K562 (cell line): ENCODE results near the gene NME4. TPM values are rescaled to one million over a fixed set of nuclear protein-coding genes. Genes with fewer than 3 reads are reported as not detected.
A peak's percentile ranks its signal among the peaks of the same experiment; 100 is the strongest.

Experiments
- ARID4B ChIP-seq: sonication (generic); formaldehyde crosslinking; IDR thresholded peaks from 2 replicates; pipeline ENCODE4 v1.8.0; 2022; ENCODE audit warnings: mild to moderate bottlenecking, missing genetic modification reagents
- GABPB1 ChIP-seq: sonication (generic); formaldehyde crosslinking; IDR thresholded peaks from 2 replicates; pipeline ENCODE4 v1.8.0; 2022; ENCODE audit warnings: mild to moderate bottlenecking, missing genetic modification reagents
- KLF13 ChIP-seq: fragments of 450-650 bp; IDR thresholded peaks from 2 replicates; pipeline ENCODE4 v1.6.1; 2016; ENCODE audit warnings: missing genetic modification characterization, low read depth, mild to moderate bottlenecking, missing compliant biosample characterization, moderate library complexity, borderline replicate concordance
- SUPT5H ChIP-seq: fragments of 450-650 bp; IDR thresholded peaks from 2 replicates; pipeline ENCODE4 v1.6.1; 2016
- polyA plus RNA-seq, 8 experiments: library from polyadenylated mRNA; depleted of rRNA in 4 of 8; stranded (reverse) in 5 of 8; unstranded in 3 of 8; fragments of >200 nt; fragmentation: Nextera tagmentation in 2 of 8; fragmentation: Illumina TruSeq in 1 of 8; extraction: Ambion mirVana in 2 of 8; extraction: Trizol in 1 of 8; gene quantifications; 2 replicates each; pipeline versions ENCODE4 v1.2.1 to v1.2.3, GENCODE V29; 2011 to 2014; ENCODE audit warnings: inconsistent platforms in 1 of 8, missing spikeins in 1 of 8
- total RNA-seq, 7 experiments: library from RNA; depleted of rRNA in 6 of 7; stranded (reverse); fragments of >200 nt in 6 of 7; fragmentation: Illumina TruSeq in 2 of 7; extraction: Trizol in 2 of 7; gene quantifications; 2 replicates each; pipeline versions ENCODE4 v1.2.1 to v1.2.3, GENCODE V29; 2011 to 2021; ENCODE audit warnings: low replicate concordance in 1 of 7
- TF ChIP-seq, protein P1 (sequence below), 2 experiments: fragments of 450-650 bp; formaldehyde crosslinking in 1 of 2; IDR thresholded peaks; 2 replicates each; pipeline versions ENCODE4 v1.4.0 to v1.6.1; 2014 to 2020; ENCODE audit warnings: mild to moderate bottlenecking in 2 of 2, borderline replicate concordance in 1 of 2, low read depth in 1 of 2
- TF ChIP-seq, protein P2 (sequence below): fragments of 250-450 bp; sonication (Bioruptor Pico); IDR thresholded peaks from 2 replicates; pipeline ENCODE4 v1.4.0; 2020

Gene NME4
- total and polyA plus RNA-seq, 9 of the 15 experiments (the other 6 are each of a cell fraction or from before 2014, with no cell fraction given): 15.4 to 264 (median 139) TPM

DNA sequence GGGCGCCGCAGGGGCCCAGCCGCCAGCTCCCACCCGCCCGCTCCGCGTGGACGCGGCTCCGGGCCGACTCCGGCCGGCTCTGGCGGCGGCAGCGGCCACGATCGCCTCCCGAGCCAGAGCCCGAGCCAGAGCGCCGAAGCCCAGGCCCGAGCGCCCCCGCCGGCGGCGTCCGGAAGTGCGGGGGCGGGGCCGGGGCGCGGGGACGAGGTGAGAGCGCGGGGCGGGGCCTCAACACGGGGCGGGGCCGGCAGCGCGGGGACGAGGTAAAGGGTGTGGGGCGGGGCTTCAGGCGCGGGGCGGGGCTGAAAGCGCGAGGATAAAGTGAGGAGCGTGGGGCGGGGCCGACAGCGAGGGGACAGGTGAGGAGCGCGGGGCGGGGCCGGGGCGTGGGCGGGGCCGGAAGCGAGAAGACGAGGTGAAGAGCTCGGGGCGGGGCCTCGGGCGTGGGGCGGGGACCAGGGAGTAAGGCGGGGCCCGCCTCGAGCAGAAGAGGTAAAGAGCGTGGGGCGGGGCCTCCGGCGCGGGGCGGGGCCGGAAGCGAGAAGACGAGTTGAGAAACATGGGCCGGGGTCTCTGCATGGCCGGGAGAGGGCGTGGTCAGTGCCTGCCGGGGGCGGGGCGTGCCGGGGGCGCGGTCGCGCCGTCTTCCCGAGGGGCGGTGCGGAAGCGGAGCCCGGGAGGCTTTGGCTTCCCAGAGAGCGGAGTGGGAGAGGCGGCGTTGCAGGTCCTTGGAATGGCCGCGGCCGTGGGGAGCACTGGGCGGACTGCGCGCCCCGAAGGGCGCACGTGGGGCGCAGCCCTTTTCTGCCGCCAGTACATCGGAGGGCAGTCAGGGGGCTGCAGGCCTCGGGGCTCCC is 44.2 kb upstream of the NME4 start, which contains the start of gene AXIN1 (continued):
- TF ChIP-seq KLF13: peak; percentile 58; the same call in 1 of the 2 replicates
- peak; percentile 48 for TF ChIP-seq GABPB1 (CRISPR knock-in tag)
- TF ChIP-seq SUPT5H: peak; percentile 63
- TF ChIP-seq, protein P1, sequence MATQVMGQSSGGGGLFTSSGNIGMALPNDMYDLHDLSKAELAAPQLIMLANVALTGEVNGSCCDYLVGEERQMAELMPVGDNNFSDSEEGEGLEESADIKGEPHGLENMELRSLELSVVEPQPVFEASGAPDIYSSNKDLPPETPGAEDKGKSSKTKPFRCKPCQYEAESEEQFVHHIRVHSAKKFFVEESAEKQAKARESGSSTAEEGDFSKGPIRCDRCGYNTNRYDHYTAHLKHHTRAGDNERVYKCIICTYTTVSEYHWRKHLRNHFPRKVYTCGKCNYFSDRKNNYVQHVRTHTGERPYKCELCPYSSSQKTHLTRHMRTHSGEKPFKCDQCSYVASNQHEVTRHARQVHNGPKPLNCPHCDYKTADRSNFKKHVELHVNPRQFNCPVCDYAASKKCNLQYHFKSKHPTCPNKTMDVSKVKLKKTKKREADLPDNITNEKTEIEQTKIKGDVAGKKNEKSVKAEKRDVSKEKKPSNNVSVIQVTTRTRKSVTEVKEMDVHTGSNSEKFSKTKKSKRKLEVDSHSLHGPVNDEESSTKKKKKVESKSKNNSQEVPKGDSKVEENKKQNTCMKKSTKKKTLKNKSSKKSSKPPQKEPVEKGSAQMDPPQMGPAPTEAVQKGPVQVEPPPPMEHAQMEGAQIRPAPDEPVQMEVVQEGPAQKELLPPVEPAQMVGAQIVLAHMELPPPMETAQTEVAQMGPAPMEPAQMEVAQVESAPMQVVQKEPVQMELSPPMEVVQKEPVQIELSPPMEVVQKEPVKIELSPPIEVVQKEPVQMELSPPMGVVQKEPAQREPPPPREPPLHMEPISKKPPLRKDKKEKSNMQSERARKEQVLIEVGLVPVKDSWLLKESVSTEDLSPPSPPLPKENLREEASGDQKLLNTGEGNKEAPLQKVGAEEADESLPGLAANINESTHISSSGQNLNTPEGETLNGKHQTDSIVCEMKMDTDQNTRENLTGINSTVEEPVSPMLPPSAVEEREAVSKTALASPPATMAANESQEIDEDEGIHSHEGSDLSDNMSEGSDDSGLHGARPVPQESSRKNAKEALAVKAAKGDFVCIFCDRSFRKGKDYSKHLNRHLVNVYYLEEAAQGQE (IDR thresholded peaks at IDR 0.05; ENCODE audit: borderline replicate concordance): 0 out of 2 replicates have a peak, but pooled peaks have one; percentile 10
- TF ChIP-seq, protein P1 (CRISPR knock-in tag; IDR thresholded peaks at IDR 0.05; ENCODE audit: low read depth): 0 out of 2 replicates have a peak, but pooled peaks have one; percentile 59
- TF ChIP-seq, protein P2, sequence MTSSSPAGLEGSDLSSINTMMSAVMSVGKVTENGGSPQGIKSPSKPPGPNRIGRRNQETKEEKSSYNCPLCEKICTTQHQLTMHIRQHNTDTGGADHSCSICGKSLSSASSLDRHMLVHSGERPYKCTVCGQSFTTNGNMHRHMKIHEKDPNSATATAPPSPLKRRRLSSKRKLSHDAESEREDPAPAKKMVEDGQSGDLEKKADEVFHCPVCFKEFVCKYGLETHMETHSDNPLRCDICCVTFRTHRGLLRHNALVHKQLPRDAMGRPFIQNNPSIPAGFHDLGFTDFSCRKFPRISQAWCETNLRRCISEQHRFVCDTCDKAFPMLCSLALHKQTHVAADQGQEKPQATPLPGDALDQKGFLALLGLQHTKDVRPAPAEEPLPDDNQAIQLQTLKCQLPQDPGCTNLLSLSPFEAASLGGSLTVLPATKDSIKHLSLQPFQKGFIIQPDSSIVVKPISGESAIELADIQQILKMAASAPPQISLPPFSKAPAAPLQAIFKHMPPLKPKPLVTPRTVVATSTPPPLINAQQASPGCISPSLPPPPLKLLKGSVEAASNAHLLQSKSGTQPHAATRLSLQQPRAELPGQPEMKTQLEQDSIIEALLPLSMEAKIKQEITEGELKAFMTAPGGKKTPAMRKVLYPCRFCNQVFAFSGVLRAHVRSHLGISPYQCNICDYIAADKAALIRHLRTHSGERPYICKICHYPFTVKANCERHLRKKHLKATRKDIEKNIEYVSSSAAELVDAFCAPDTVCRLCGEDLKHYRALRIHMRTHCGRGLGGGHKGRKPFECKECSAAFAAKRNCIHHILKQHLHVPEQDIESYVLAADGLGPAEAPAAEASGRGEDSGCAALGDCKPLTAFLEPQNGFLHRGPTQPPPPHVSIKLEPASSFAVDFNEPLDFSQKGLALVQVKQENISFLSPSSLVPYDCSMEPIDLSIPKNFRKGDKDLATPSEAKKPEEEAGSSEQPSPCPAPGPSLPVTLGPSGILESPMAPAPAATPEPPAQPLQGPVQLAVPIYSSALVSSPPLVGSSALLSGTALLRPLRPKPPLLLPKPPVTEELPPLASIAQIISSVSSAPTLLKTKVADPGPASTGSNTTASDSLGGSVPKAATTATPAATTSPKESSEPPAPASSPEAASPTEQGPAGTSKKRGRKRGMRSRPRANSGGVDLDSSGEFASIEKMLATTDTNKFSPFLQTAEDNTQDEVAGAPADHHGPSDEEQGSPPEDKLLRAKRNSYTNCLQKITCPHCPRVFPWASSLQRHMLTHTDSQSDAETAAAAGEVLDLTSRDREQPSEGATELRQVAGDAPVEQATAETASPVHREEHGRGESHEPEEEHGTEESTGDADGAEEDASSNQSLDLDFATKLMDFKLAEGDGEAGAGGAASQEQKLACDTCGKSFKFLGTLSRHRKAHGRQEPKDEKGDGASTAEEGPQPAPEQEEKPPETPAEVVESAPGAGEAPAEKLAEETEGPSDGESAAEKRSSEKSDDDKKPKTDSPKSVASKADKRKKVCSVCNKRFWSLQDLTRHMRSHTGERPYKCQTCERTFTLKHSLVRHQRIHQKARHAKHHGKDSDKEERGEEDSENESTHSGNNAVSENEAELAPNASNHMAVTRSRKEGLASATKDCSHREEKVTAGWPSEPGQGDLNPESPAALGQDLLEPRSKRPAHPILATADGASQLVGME (CRISPR knock-in tag): no peak
- peak; percentile 84 for TF ChIP-seq ARID4B
